A549 (cell line): Measurements from ENCODE around the gene CSRNP2. TPM values are rescaled to one million over a fixed set of nuclear protein-coding genes. Genes with fewer than 3 reads are reported as not detected.

ENCODE experiments used
- ATAC-seq, 2 experiments: fragments of 200-7000 bp in 1 of 2; fragments of >200 bp in 1 of 2; cut with Nextera tagmentation in 1 of 2; cut with Tn5 transposase in 1 of 2; 3 replicates each; pipeline versions ENCODE4 v1.8.0 to v1.9.1; 2018 to 2020; ENCODE audit warnings: mild to moderate bottlenecking in 1 of 2, moderate library complexity in 1 of 2
- CTCF ChIA-PET: fragments of 300-600 bp; sonication (Branson Sonifier 250); formaldehyde crosslinking; extraction: SDS; loops from one replicate; lab custom pipeline; 2021; ENCODE audit warnings: antibody characterized with exemption, inconsistent platforms; lab: Yijun Ruan, JAX
- POLR2A ChIA-PET: fragments of 350-600 bp; formaldehyde crosslinking; extraction: SDS; loops from one replicate; lab custom pipeline; 2021; ENCODE audit warnings: antibody characterized with exemption, inconsistent platforms; lab: Yijun Ruan, JAX
- DNase-seq, 2 experiments: peaks; one replicate each; pipeline versions ENCODE4 v3.0.0 to v3.0.0-alpha.2; 2011 to 2016; ENCODE audit warnings: low read depth in 1 of 2, low spot score in 1 of 2
- FAIRE-seq: peaks from 2 replicates; lab custom pipeline; 2011; peaks lifted over from hg19 to GRCh38; lab: Jason Lieb, UNC
- H3K27ac ChIP-seq, 2 experiments: fragments of >200 bp; sonication (Bioruptor Twin); formaldehyde crosslinking; 3 replicates each; pipeline ENCODE4 v1.5.1; 2016 to 2017
- H3K4me1 ChIP-seq: fragments of >200 bp; sonication (Bioruptor Twin); formaldehyde crosslinking; 3 replicates; pipeline ENCODE4 v1.6.1; 2016
- H3K4me2 ChIP-seq: fragments of >200 bp; sonication (Bioruptor Twin); formaldehyde crosslinking; 3 replicates; pipeline ENCODE4 v1.6.1; 2016
- H3K4me3 ChIP-seq: fragments of >200 bp; sonication (Bioruptor Twin); formaldehyde crosslinking; 3 replicates; pipeline ENCODE4 v1.5.1; 2016
- H3K9me3 ChIP-seq: fragments of >200 bp; sonication (Bioruptor Twin); formaldehyde crosslinking; 3 replicates; pipeline ENCODE4 v1.6.1; 2016
- BCL3 ChIP-seq: fragments of >200 bp; sonication (Bioruptor Twin); formaldehyde crosslinking; IDR thresholded peaks from 3 replicates; pipeline ENCODE4 v1.6.1; 2016
- BHLHE40 ChIP-seq: IDR thresholded peaks from 2 replicates; pipeline ENCODE4 v1.6.1; 2012; ENCODE audit warnings: low read depth, low read length, inconsistent platforms
- CBX2 ChIP-seq: fragments of 200-600 bp; sonication (generic); IDR thresholded peaks from 2 replicates; pipeline ENCODE4 v1.6.1; 2016; ENCODE audit warnings: low read depth, mild to moderate bottlenecking, borderline replicate concordance
- CEBPB ChIP-seq, 2 experiments: fragments of >200 bp in 1 of 2; sonication (Bioruptor Twin) in 1 of 2; formaldehyde crosslinking in 1 of 2; IDR thresholded peaks; 2 replicates each; pipeline ENCODE4 v1.6.1; 2012 to 2016
- CHD4 ChIP-seq: fragments of 200-600 bp; sonication (generic); IDR thresholded peaks from 2 replicates; pipeline ENCODE4 v1.6.1; 2016; ENCODE audit warnings: antibody characterized with exemption, mild to moderate bottlenecking, borderline replicate concordance
- EHMT2 ChIP-seq: fragments of 200-600 bp; sonication (generic); IDR thresholded peaks from 2 replicates; pipeline ENCODE4 v1.6.1; 2016; ENCODE audit warnings: antibody characterized with exemption, low read depth, mild to moderate bottlenecking, moderate library complexity
- HOXA7 ChIP-seq: fragments of 250-450 bp; sonication (Bioruptor Pico); IDR thresholded peaks from 2 replicates; pipeline ENCODE4 v1.5.0; 2020; ENCODE audit warnings: mild to moderate bottlenecking, moderate library complexity
- HOXB13 ChIP-seq: fragments of 250-450 bp; sonication (Bioruptor Pico); IDR thresholded peaks from 2 replicates; pipeline ENCODE4 v1.5.0; 2020; ENCODE audit warnings: low read depth, mild to moderate bottlenecking, moderate library complexity
- HOXB5 ChIP-seq: fragments of 250-450 bp; sonication (Bioruptor Pico); IDR thresholded peaks from 2 replicates; pipeline ENCODE4 v1.5.0; 2020; ENCODE audit warnings: mild to moderate bottlenecking, moderate library complexity
- JUNB ChIP-seq: fragments of >200 bp; sonication (Bioruptor Twin); formaldehyde crosslinking; IDR thresholded peaks from 2 replicates; pipeline ENCODE4 v1.6.1; 2016
- MAFK ChIP-seq: fragments of 450-650 bp; IDR thresholded peaks from 2 replicates; pipeline ENCODE4 v1.6.1; 2014; ENCODE audit not compliant: partially characterized antibody
- MAZ ChIP-seq: fragments of 150-350 bp; IDR thresholded peaks from 2 replicates; pipeline ENCODE4 v1.6.1; 2014; ENCODE audit warnings: antibody characterized with exemption, low read depth, low read length, borderline replicate concordance
- MYC ChIP-seq: IDR thresholded peaks from 2 replicates; pipeline ENCODE4 v1.6.1; 2012; ENCODE audit warnings: mild to moderate bottlenecking, inconsistent platforms, low read length, improper control_type of control experiment, borderline replicate concordance
- NFE2L2 ChIP-seq: fragments of 150-350 bp; conservative IDR thresholded peaks from 2 replicates; pipeline ENCODE4 v1.6.1; 2014; ENCODE audit warnings: low read length
- NPAS2 ChIP-seq: fragments of 250-450 bp; sonication (Bioruptor Pico); IDR thresholded peaks from 2 replicates; pipeline ENCODE4 v1.8.0; 2022; ENCODE audit warnings: mild to moderate bottlenecking, moderate library complexity, borderline replicate concordance
- PBX3 ChIP-seq: IDR thresholded peaks from 2 replicates; pipeline ENCODE4 v1.6.1; 2012
- RAD21 ChIP-seq, 2 experiments: fragments of >200 bp in 1 of 2; sonication (Bioruptor Twin) in 1 of 2; formaldehyde crosslinking in 1 of 2; IDR thresholded peaks in 1 of 2; conservative IDR thresholded peaks in 1 of 2; 2 replicates in 1 of 2; 3 replicates in 1 of 2; pipeline ENCODE4 v1.6.1; 2012 to 2018; ENCODE audit warnings: inconsistent platforms in 1 of 2
- RCOR1 ChIP-seq: fragments of 150-350 bp; IDR thresholded peaks from 2 replicates; pipeline ENCODE4 v1.6.1; 2014; ENCODE audit warnings: antibody characterized with exemption, low read length, low read depth
- RFX5 ChIP-seq: fragments of 450-650 bp; IDR thresholded peaks from 2 replicates; pipeline ENCODE4 v1.7.1; 2014; ENCODE audit warnings: antibody characterized with exemption, mild to moderate bottlenecking, moderate library complexity
- RNF2 ChIP-seq: fragments of 200-600 bp; sonication (generic); IDR thresholded peaks from 2 replicates; pipeline ENCODE4 v1.6.1; 2016; ENCODE audit warnings: low read depth, mild to moderate bottlenecking, antibody characterized with exemption, moderate library complexity, borderline replicate concordance
- SREBF2 ChIP-seq: fragments of 450-650 bp; IDR thresholded peaks from 2 replicates; pipeline ENCODE4 v1.6.1; 2014; ENCODE audit warnings: mild to moderate bottlenecking, moderate library complexity
- TFCP2L1 ChIP-seq: fragments of 250-450 bp; sonication (Bioruptor Pico); IDR thresholded peaks from 2 replicates; pipeline ENCODE4 v1.5.0; 2021; ENCODE audit warnings: mild to moderate bottlenecking
- TP53 ChIP-seq: fragments of 250-450 bp; sonication (Bioruptor Pico); IDR thresholded peaks from 2 replicates; pipeline ENCODE4 v1.5.0; 2021; ENCODE audit warnings: mild to moderate bottlenecking, moderate library complexity
- ZNF302 ChIP-seq: fragments of 250-450 bp; sonication (Bioruptor Pico); IDR thresholded peaks from 2 replicates; pipeline ENCODE4 v1.9.0; 2021; ENCODE audit warnings: inconsistent platforms, mild to moderate bottlenecking, moderate library complexity
- WGBS: methylation state at CpG from one replicate; pipeline ENCODE4 v1.1.6; 2017; ENCODE audit errors: missing lambda C conversion rate; 5-methylcytosine and 5-hydroxymethylcytosine counted together
- polyA plus RNA-seq, 4 experiments: library from polyadenylated mRNA; depleted of rRNA in 3 of 4; stranded (reverse); fragments of >200 nt; fragmentation: RNase III in 1 of 4; extraction: RNeasy Plus Mini Kit Qiagen cat#74134 plus additional on column Dnase treatment in 1 of 4; gene quantifications; 2 replicates in 3 of 4; 3 replicates in 1 of 4; pipeline ENCODE4 v1.2.3, GENCODE V29; 2011 to 2017
- TF ChIP-seq, protein P1 (sequence below): fragments of 250-450 bp; sonication (Bioruptor Pico); IDR thresholded peaks from 2 replicates; pipeline ENCODE4 v1.5.0; 2021; ENCODE audit warnings: mild to moderate bottlenecking, moderate library complexity, borderline replicate concordance
- TF ChIP-seq, protein P2 (sequence below): fragments of >200 bp; sonication (Bioruptor Twin); formaldehyde crosslinking; IDR thresholded peaks from 2 replicates; pipeline ENCODE4 v1.6.1; 2016
- TF ChIP-seq, protein P3 (sequence below): fragments of 250-450 bp; sonication (Bioruptor Pico); IDR thresholded peaks from 2 replicates; pipeline ENCODE4 v1.5.0; 2020; ENCODE audit warnings: low read depth, mild to moderate bottlenecking, moderate library complexity

Gene CSRNP2
- polyA plus RNA-seq, 2 of the 4 experiments (the other 2 are of a cell fraction) = 11.1 to 20.3 TPM

DNA sequence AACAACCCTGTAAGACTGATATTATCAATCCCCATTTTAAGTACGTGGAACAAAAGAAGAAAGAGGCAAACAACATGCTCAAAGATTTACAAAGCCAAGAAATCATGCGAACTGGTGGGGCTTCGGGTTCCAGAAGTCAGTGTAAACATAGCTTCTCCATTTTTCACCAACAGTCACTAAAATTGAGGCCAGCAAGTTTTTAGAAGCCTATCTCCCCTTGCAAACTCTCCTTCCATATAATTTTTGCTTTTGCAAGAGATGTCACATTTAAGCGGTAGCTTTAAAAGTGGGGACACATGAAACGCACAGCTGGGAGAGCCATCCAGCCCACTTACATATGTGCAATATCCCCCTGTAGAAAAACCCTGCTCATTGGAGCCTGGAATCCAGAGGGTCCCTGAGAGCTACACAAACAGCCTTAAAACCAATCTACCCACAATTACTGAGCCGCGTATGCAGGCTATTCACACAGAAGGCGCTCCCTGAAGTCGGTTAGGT is 58.0 kb downstream of the CSRNP2 start:
- 39% methylated on average over 9 of the region's 9 CpGs for WGBS
- CTCF ChIA-PET = interaction anchor here (0.5 to 3.2 kb wide), 5 partner anchors 36 to 261 kb away, joined by 3 to 19 read pairs (median 4); partner anchors contain the start of gene ATF1
- peak overlapping the region; percentile 94 for H3K4me2 ChIP-seq
- no peak for DNase-seq
- POLR2A ChIA-PET = interaction anchor here (0.6 to 1.8 kb wide), 2 partner anchors 14 to 260 kb away, joined by 4 read pairs; no protein-coding TSS in a partner anchor
- ATAC-seq = no peak; a peak in 1 of 6 replicates
- peak overlapping the region; percentile 84 to 93 for H3K27ac ChIP-seq
- peaks cover 36% of the 10 kb centered on the region for H3K4me1 ChIP-seq
- H3K4me3 ChIP-seq = peak overlapping the region; percentile 64
- no peak for FAIRE-seq
- no peaks in the 10 kb centered on the region for H3K9me3 ChIP-seq
- TF ChIP-seq NPAS2 (CRISPR knock-in tag) (no peak), PBX3 (no peak), BHLHE40 (no peak), HOXB5 (CRISPR knock-in tag) (no peak), TP53 (no peak), MAFK (no peak), HOXA7 (no peak), TFCP2L1 (CRISPR knock-in tag) (no peak), RAD21 (conservative IDR thresholded peaks at IDR 0.05 in 1 of 2, IDR thresholded peaks at IDR 0.05 in 1 of 2) (no peak), RCOR1 (no peak), MAZ (no peak), JUNB (no peak), CBX2 (no peak), CEBPB (IDR thresholded peaks at IDR 0.05) (no peak)
- TF ChIP-seq, protein P1, sequence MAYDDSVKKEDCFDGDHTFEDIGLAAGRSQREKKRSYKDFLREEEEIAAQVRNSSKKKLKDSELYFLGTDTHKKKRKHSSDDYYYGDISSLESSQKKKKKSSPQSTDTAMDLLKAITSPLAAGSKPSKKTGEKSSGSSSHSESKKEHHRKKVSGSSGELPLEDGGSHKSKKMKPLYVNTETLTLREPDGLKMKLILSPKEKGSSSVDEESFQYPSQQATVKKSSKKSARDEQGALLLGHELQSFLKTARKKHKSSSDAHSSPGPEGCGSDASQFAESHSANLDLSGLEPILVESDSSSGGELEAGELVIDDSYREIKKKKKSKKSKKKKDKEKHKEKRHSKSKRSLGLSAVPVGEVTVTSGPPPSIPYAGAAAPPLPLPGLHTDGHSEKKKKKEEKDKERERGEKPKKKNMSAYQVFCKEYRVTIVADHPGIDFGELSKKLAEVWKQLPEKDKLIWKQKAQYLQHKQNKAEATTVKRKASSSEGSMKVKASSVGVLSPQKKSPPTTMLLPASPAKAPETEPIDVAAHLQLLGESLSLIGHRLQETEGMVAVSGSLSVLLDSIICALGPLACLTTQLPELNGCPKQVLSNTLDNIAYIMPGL (CRISPR knock-in tag) = no peak
- TF ChIP-seq, protein P2, sequence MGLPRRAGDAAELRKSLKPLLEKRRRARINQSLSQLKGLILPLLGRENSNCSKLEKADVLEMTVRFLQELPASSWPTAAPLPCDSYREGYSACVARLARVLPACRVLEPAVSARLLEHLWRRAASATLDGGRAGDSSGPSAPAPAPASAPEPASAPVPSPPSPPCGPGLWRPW = no peak

DNA sequence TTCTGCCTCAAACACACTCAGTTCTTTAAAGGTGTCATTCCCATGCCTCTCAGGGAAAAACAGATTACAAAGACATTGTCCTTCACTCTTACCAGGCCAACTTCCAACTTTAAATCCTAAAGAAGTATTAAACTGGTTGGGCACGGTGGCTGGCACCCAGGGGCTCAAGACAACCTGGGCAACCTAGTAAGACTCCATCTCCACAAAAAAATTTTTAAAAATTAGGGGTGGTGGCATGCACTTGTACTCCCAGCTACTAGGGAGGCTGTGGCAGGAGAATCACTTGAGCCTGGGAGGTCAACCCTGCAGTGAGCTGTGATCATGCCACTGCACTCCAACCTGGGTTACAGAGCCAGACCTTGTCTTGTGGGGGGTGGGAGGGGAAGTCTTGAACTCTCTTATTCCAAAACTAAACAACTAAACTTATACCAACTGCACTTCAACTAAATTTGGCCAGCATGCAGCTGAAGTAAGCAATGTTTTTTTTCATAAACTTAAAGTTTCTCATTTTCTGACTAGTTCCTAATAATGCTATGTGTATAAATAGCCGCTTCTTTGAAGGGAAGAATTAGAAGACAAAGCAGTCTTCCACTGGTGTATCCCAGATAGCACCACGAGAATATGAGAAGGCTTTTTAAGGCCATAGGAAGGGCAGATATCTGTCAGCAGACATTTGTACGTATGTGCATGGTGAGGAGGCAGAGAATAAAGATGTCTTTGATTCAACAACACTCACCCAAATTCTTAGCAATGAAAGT is 59.6 kb downstream of the CSRNP2 start:
- Histone ChIP-seq H3K4me2 (peak overlapping the region; percentile 94), H3K4me3 (no peak overlapping the region), H3K9me3 (no peaks in the 10 kb centered on the region), H3K4me1 (peaks cover 31% of the 10 kb centered on the region), H3K27ac (peak overlapping the region in 1 of 2 experiments; percentile 93; a peak in 2 of 6 replicates)
- DNase-seq (no peak), FAIRE-seq (no peak), ATAC-seq (no peak)
- POLR2A ChIA-PET = no interaction called here
- 88% methylated on average over 4 of the region's 4 CpGs for WGBS
- CTCF ChIA-PET = no interaction called here
- TF ChIP-seq HOXB13 (no peak), EHMT2 (no peak), RFX5 (no peak), RCOR1 (no peak), BCL3 (no peak), SREBF2 (no peak), ZNF302 (CRISPR knock-in tag) (no peak), RNF2 (no peak), CHD4 (no peak), MYC (no peak), NFE2L2 (no peak)
- TF ChIP-seq, protein P3, sequence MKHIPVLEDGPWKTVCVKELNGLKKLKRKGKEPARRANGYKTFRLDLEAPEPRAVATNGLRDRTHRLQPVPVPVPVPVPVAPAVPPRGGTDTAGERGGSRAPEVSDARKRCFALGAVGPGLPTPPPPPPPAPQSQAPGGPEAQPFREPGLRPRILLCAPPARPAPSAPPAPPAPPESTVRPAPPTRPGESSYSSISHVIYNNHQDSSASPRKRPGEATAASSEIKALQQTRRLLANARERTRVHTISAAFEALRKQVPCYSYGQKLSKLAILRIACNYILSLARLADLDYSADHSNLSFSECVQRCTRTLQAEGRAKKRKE (CRISPR knock-in tag) = no peak
- TF ChIP-seq, protein P2 = no peak
